Measurements from ENCODE around the gene SIX6. TPM values are rescaled to one million over a fixed set of nuclear protein-coding genes. Genes with fewer than 3 reads are reported as not detected.

The SIX6 gene
- total and polyA plus RNA-seq, 2 donors (not counting 1 experiment from before 2014, with no cell fraction given) = not detected

DNA sequence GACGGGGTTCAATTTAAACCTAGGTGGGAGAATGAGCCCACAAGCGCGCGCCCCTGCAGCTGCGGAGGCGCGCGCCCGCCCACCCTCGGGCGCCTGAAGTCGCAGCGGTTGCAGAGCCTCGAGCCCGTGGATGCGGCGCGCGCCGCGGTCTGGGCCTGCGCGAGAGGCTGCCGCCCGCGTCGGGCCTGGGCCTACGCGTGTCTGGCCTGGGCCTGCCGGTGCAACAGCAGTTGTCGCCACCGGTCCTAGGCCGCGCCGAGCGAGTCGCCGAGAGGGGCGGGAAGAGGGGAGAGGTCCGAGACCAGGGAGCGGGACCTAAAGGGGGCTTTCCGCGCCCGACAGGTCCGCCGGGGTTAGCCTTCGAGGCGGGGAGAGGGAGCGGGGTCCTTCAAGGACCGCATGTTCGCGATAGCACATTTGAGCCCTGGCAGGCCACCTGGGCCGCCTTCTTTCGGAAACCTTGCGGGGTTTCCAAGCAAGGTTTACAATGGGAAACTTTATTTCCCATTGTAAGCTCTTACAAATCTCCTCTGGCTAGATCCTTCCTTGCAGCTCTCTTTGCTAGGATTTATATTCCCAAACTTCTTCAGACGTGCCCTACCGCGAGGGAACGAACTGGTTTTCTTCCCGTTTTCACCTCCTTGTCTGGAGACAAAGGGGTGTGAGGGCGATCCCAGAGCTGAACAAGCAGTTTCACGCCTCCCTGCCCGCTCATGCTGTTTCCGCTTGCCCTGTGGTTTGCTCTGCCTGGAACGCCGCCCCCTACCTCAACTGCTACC, 6.8 kb downstream of the SIX6 start:
- ChIA-PET POLR2A (no interaction called here), CTCF (no interaction called here)
- no peak for ATAC-seq (ENCODE audit: low read depth)
- WGBS (ENCODE audit: insufficient coverage) = 8% methylated on average over 66 of the region's 66 CpGs
- peak overlapping the region; percentile 62 for H3K4me3 Mint-ChIP-seq
- Histone ChIP-seq H4K20me1 (ENCODE audit: control insufficient read depth, insufficient read depth, low read length, poor library complexity, severe bottlenecking) (no peaks in the 10 kb centered on the region), H3K36me3 (replicated peaks in 1 of 2; ENCODE audit: control extremely low read depth in 1 of 2, control insufficient read depth in 1 of 2, extremely low read depth in 1 of 2, insufficient read depth in 2 of 2, low read length in 1 of 2) (no peaks in the 10 kb centered on the region), H2AFZ (ENCODE audit: insufficient read depth, low read depth, low read length, poor library complexity, severe bottlenecking) (peak overlapping the region; percentile 54), H3K27me3 (replicated peaks in 1 of 4; ENCODE audit: control extremely low read depth in 1 of 4, control insufficient read depth in 3 of 4, insufficient read depth in 4 of 4, low read length in 3 of 4) (peaks cover 0 to 65% (median 55%) of the 10 kb centered on the region in 4 experiments), H3K4me3 (ENCODE audit: control extremely low read depth in 1 of 5, extremely low read depth in 1 of 5, insufficient read depth in 1 of 5, low read depth in 2 of 5, low read length in 4 of 5) (peak overlapping the region in 3 of 5 experiments; percentile 7 to 36 (median 9)), H3K4me2 (replicated peaks; ENCODE audit: low read depth, low read length, poor library complexity, severe bottlenecking) (peak overlapping the region; percentile 68), H3K27ac (ENCODE audit: low read length in 2 of 2) (no peak overlapping the region), H3K9ac (ENCODE audit: low read length) (no peak overlapping the region), H3K79me2 (ENCODE audit: control insufficient read depth, insufficient read depth, low read length) (no peaks in the 10 kb centered on the region), H3K9me3 (ENCODE audit: control extremely low read depth in 1 of 3, control insufficient read depth in 2 of 3, insufficient read depth in 1 of 3, low read length in 2 of 3) (peaks cover 0 to 24% (median 2%) of the 10 kb centered on the region in 3 donors), H3K4me1 (ENCODE audit: control insufficient read depth in 2 of 2, insufficient read depth in 2 of 2, low read length in 2 of 2) (peaks cover 20 to 30% of the 10 kb centered on the region in 2 donors)
- peaks cover 17% of the 10 kb centered on the region for H3K4me1 Mint-ChIP-seq
- DNase-seq = peak; percentile 26
- H3K27ac Mint-ChIP-seq = no peak overlapping the region
- peaks cover 63% of the 10 kb centered on the region for H3K27me3 Mint-ChIP-seq
- H3K9me3 Mint-ChIP-seq (ENCODE audit: insufficient read depth) = no peaks in the 10 kb centered on the region
- intact Hi-C loops (cut with micrococcal nuclease) = no loop called here
- TF ChIP-seq, protein P1, sequence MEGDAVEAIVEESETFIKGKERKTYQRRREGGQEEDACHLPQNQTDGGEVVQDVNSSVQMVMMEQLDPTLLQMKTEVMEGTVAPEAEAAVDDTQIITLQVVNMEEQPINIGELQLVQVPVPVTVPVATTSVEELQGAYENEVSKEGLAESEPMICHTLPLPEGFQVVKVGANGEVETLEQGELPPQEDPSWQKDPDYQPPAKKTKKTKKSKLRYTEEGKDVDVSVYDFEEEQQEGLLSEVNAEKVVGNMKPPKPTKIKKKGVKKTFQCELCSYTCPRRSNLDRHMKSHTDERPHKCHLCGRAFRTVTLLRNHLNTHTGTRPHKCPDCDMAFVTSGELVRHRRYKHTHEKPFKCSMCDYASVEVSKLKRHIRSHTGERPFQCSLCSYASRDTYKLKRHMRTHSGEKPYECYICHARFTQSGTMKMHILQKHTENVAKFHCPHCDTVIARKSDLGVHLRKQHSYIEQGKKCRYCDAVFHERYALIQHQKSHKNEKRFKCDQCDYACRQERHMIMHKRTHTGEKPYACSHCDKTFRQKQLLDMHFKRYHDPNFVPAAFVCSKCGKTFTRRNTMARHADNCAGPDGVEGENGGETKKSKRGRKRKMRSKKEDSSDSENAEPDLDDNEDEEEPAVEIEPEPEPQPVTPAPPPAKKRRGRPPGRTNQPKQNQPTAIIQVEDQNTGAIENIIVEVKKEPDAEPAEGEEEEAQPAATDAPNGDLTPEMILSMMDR (IDR thresholded peaks at IDR 0.05) = no peak
- no peak for TF ChIP-seq EZH2 (IDR thresholded peaks at IDR 0.05; ENCODE audit: borderline replicate concordance, insufficient read depth, low read depth, low read length, poor library complexity, severe bottlenecking)

DNA sequence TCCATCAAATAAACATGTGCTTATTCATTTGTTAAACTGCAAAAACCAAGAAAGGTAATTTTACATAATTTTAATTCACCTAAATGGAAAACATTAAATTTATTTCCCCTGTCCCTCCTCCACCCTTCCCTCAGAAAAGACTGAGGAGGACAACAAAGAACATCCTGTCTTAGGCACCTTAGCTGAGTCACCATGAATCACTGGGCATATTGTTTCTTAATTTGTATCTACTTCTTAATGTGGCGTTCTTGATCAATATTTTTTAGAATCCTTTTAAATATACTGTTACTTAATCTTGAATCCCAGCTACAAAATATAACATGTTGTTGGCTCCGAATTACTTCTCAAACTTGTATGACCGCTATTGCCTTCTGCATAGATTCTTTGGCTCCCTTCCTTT, 23.5 kb downstream of the SIX6 start:
- DNase-seq = no peak
- ChIA-PET POLR2A (no interaction called here), CTCF (no interaction called here)
- ATAC-seq (ENCODE audit: low read depth) = no peak
- H3K79me2 ChIP-seq (ENCODE audit: control insufficient read depth, insufficient read depth, low read length) = no peaks in the 10 kb centered on the region
- no peak for TF ChIP-seq EZH2 (IDR thresholded peaks at IDR 0.05; ENCODE audit: borderline replicate concordance, insufficient read depth, low read depth, low read length, poor library complexity, severe bottlenecking)
- TF ChIP-seq, protein P1 (IDR thresholded peaks at IDR 0.05) = no peak
- H3K4me2 ChIP-seq (replicated peaks; ENCODE audit: low read depth, low read length, poor library complexity, severe bottlenecking) = no peak overlapping the region
- no peaks in the 10 kb centered on the region for H3K36me3 ChIP-seq (replicated peaks in 1 of 2; ENCODE audit: control extremely low read depth in 1 of 2, control insufficient read depth in 1 of 2, extremely low read depth in 1 of 2, insufficient read depth in 2 of 2, low read length in 1 of 2)
- H2AFZ ChIP-seq (ENCODE audit: insufficient read depth, low read depth, low read length, poor library complexity, severe bottlenecking) = no peak overlapping the region
- H3K4me3 Mint-ChIP-seq = no peak overlapping the region
- H3K9me3 Mint-ChIP-seq (ENCODE audit: insufficient read depth) = no peaks in the 10 kb centered on the region
- peaks cover 0 to 5% (median 3%) of the 10 kb centered on the region in 4 experiments for H3K27me3 ChIP-seq (replicated peaks in 1 of 4; ENCODE audit: control extremely low read depth in 1 of 4, control insufficient read depth in 3 of 4, insufficient read depth in 4 of 4, low read length in 3 of 4)
- peaks cover 37% of the 10 kb centered on the region for H3K27me3 Mint-ChIP-seq
- H3K4me1 ChIP-seq (ENCODE audit: control insufficient read depth in 2 of 2, insufficient read depth in 2 of 2, low read length in 2 of 2) = no peaks in the 10 kb centered on the region
- H3K4me3 ChIP-seq (ENCODE audit: control extremely low read depth in 1 of 5, extremely low read depth in 1 of 5, insufficient read depth in 1 of 5, low read depth in 2 of 5, low read length in 4 of 5) = no peak overlapping the region
- 50% methylated on average over 2 of the region's 3 CpGs for WGBS (ENCODE audit: insufficient coverage)
- no peak overlapping the region for H3K27ac ChIP-seq (ENCODE audit: low read length in 2 of 2)
- no peaks in the 10 kb centered on the region for H3K4me1 Mint-ChIP-seq
- peaks cover 0 to 4% (median 0%) of the 10 kb centered on the region in 3 donors for H3K9me3 ChIP-seq (ENCODE audit: control extremely low read depth in 1 of 3, control insufficient read depth in 2 of 3, insufficient read depth in 1 of 3, low read length in 2 of 3)
- no peak overlapping the region for H3K9ac ChIP-seq (ENCODE audit: low read length)
- H4K20me1 ChIP-seq (ENCODE audit: control insufficient read depth, insufficient read depth, low read length, poor library complexity, severe bottlenecking) = no peaks in the 10 kb centered on the region
- intact Hi-C loops (cut with micrococcal nuclease) = no loop called here
- H3K27ac Mint-ChIP-seq = no peak overlapping the region

All from B cell (primary cell).